Mammary epithelial cell (primary cell): ENCODE results near the gene PIGA.

Source experiments
- CTCF ChIP-seq, 2 donors: IDR thresholded peaks in 1 of 2; conservative IDR thresholded peaks in 1 of 2; 2 replicates each; pipeline ENCODE4 v1.5.1; 2011 to 2012; ENCODE audit warnings: inconsistent platforms in 2 of 2, low read length in 2 of 2, mild to moderate bottlenecking in 2 of 2, control low read depth in 1 of 2, low read depth in 1 of 2; ENCODE audit not compliant: insufficient read depth in 1 of 2; ENCODE audit errors: extremely low read depth in 1 of 2
- EZH2 ChIP-seq: IDR thresholded peaks from 2 replicates; pipeline ENCODE4 v1.6.1; 2012; ENCODE audit warnings: low read length, inconsistent platforms, borderline replicate concordance

GRCh38 chrX:15311119-15311518 is 24.2 kb downstream of the PIGA start:
- TF ChIP-seq CTCF (conservative IDR thresholded peaks at IDR 0.05 in 1 of 2, IDR thresholded peaks at IDR 0.05 in 1 of 2; ENCODE audit: extremely low read depth in 1 of 2, insufficient read depth in 1 of 2, low read depth in 1 of 2, low read length in 2 of 2) = no peak
- no peak for TF ChIP-seq EZH2
